22Rv1 (cell line): ENCODE results near the gene MAPK14.

ENCODE experiments used
- ZFX ChIP-seq: fragments of 450-650 bp; IDR thresholded peaks from 2 replicates; pipeline ENCODE4 v1.6.1; 2017; ENCODE audit warnings: antibody characterized with exemption, borderline replicate concordance
- TF ChIP-seq, protein P1 (sequence below): fragments of 450-650 bp; IDR thresholded peaks from 2 replicates; pipeline ENCODE4 v1.5.1; 2017; ENCODE audit warnings: mild to moderate bottlenecking

DNA sequence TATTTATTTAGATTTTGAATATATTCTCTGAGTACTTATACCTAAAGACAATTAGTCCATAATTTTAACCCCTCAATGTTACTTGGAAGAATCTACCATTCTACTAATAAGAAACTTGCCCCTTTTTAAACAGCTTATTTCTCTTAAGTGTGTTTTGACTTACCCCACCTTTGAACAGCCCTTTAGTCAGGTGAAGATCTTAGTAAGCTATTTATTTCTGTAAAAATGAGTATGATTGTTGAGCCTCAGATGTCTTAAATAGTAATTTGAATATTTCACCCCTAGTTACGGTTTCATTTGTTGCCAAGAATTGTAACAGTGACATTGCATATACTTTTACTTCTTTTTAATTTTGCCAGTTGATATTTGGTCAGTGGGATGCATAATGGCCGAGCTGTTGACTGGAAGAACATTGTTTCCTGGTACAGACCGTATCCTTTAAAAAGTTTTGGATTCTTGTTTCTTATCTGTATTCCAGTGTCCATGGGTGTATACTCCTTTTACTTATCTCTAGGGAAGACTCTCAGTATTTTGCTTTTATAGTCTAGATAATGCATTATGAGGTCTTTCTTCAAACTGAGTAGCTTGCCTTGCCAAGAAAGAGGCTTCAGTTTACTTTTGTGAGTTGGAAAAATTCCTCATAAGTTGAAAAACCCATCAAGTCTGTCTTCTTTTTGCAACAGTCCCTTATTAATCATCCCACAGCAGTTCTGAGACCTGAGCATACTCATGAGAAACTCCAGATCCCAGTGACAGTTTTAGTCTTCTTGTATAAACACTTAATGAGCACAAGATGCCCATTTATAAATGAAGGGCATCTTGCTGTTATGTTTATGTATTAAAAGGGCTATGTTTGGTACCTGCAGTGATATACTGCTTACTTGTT lies 48.8 kb downstream of the MAPK14 start:
- TF ChIP-seq ZFX, result no peak
- TF ChIP-seq, protein P1, sequence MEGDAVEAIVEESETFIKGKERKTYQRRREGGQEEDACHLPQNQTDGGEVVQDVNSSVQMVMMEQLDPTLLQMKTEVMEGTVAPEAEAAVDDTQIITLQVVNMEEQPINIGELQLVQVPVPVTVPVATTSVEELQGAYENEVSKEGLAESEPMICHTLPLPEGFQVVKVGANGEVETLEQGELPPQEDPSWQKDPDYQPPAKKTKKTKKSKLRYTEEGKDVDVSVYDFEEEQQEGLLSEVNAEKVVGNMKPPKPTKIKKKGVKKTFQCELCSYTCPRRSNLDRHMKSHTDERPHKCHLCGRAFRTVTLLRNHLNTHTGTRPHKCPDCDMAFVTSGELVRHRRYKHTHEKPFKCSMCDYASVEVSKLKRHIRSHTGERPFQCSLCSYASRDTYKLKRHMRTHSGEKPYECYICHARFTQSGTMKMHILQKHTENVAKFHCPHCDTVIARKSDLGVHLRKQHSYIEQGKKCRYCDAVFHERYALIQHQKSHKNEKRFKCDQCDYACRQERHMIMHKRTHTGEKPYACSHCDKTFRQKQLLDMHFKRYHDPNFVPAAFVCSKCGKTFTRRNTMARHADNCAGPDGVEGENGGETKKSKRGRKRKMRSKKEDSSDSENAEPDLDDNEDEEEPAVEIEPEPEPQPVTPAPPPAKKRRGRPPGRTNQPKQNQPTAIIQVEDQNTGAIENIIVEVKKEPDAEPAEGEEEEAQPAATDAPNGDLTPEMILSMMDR, result no peak
